ENCODE results near the gene BSCL2. TPM values are rescaled to one million over a fixed set of nuclear protein-coding genes. Genes with fewer than 3 reads are reported as not detected.
A peak's percentile ranks its signal among the peaks of the same experiment; 100 is the strongest.
"Not testable (repeated sequence)": the region's sequence is repeated elsewhere in the genome, so short reads cannot be mapped to it uniquely, and the experiment has no call there.

The BSCL2 gene
- total and polyA plus RNA-seq, 4 donors, result 30.7 to 190 (median 93.0) TPM

- Histone ChIP-seq H3K4me1 (ENCODE audit: control insufficient read depth in 5 of 5, insufficient read depth in 5 of 5, low read length in 5 of 5) (peaks cover 0 to 11% (median 0%) of the 10 kb centered on the region in 5 donors), H3K9ac (ENCODE audit: insufficient read depth in 1 of 2, low read length in 2 of 2) (no peak overlapping the region), H3K4me3 (no peak overlapping the region), H3K27me3 (ENCODE audit: control insufficient read depth in 3 of 3, insufficient read depth in 3 of 3, low read length in 2 of 3) (no peaks in the 10 kb centered on the region), H3K27ac (ENCODE audit: low read depth in 1 of 2, low read length in 1 of 2) (peak overlapping the region; percentile 41 to 77), H3K36me3 (ENCODE audit: control insufficient read depth in 4 of 4, insufficient read depth in 4 of 4, low read length in 4 of 4) (peaks cover 0 to 20% (median 11%) of the 10 kb centered on the region in 4 donors), H3K9me3 (ENCODE audit: control insufficient read depth in 4 of 4, insufficient read depth in 3 of 4, low read length in 3 of 4) (no peaks in the 10 kb centered on the region)
- DNase-seq (no peak), ATAC-seq (ENCODE audit: insufficient read depth, low FRiP score) (no peak)
- 66 to 72% methylated on average over 15 of the region's 15 CpGs for WGBS, 2 donors
- TF ChIP-seq CTCF (IDR thresholded peaks at IDR 0.05; ENCODE audit: control extremely low read depth, extremely low read depth), result no peak
These were observed 45.9 kb upstream of the BSCL2 start for GRCh38 chr11:62752994-62753735.

GRCh38 chr11:62752177-62752785, 45.1 kb upstream of the BSCL2 start:
- no peak overlapping the region for H3K27ac ChIP-seq (ENCODE audit: low read depth in 1 of 2, low read length in 1 of 2)
- no peak overlapping the region for H3K4me3 ChIP-seq
- H3K9ac ChIP-seq (ENCODE audit: insufficient read depth in 1 of 2, low read length in 2 of 2), result no peak overlapping the region
- H3K36me3 ChIP-seq (ENCODE audit: control insufficient read depth in 4 of 4, insufficient read depth in 4 of 4, low read length in 4 of 4), result peaks cover 0 to 20% (median 11%) of the 10 kb centered on the region in 4 donors
- H3K9me3 ChIP-seq (ENCODE audit: control insufficient read depth in 4 of 4, insufficient read depth in 3 of 4, low read length in 3 of 4), result no peaks in the 10 kb centered on the region
- peaks cover 0 to 11% (median 0%) of the 10 kb centered on the region in 5 donors for H3K4me1 ChIP-seq (ENCODE audit: control insufficient read depth in 5 of 5, insufficient read depth in 5 of 5, low read length in 5 of 5)
- DNase-seq (no peak), ATAC-seq (ENCODE audit: insufficient read depth, low FRiP score) (no peak)
- 94 to 95% methylated on average over 14 of the region's 14 CpGs for WGBS, 2 donors
- no peaks in the 10 kb centered on the region for H3K27me3 ChIP-seq (ENCODE audit: control insufficient read depth in 3 of 3, insufficient read depth in 3 of 3, low read length in 2 of 3)
- no peak for TF ChIP-seq CTCF (IDR thresholded peaks at IDR 0.05; ENCODE audit: control extremely low read depth, extremely low read depth)

- DNase-seq; H3K27me3 ChIP-seq (ENCODE audit: control insufficient read depth in 3 of 3, insufficient read depth in 3 of 3, low read length in 2 of 3); ATAC-seq (ENCODE audit: insufficient read depth, low FRiP score); H3K27ac ChIP-seq (ENCODE audit: low read depth in 1 of 2, low read length in 1 of 2); H3K9ac ChIP-seq (ENCODE audit: insufficient read depth in 1 of 2, low read length in 2 of 2); H3K9me3 ChIP-seq (ENCODE audit: control insufficient read depth in 4 of 4, insufficient read depth in 3 of 4, low read length in 3 of 4); H3K4me3 ChIP-seq: not testable (repeated sequence)
- Histone ChIP-seq H3K36me3 (ENCODE audit: control insufficient read depth in 4 of 4, insufficient read depth in 4 of 4, low read length in 4 of 4) (peaks cover 0 to 20% (median 13%) of the 10 kb centered on the region in 4 donors), H3K4me1 (ENCODE audit: control insufficient read depth in 5 of 5, insufficient read depth in 5 of 5, low read length in 5 of 5) (peaks cover 0 to 11% (median 0%) of the 10 kb centered on the region in 5 donors)
- 97% methylated on average over 5 of the region's 5 CpGs for WGBS, 2 donors
These were observed 42.7 kb upstream of the BSCL2 start for GRCh38 chr11:62749931-62750330.

GRCh38 chr11:62747475-62748160, 40.4 kb upstream of the BSCL2 start:
- no peak overlapping the region for H3K9ac ChIP-seq (ENCODE audit: insufficient read depth in 1 of 2, low read length in 2 of 2)
- no peak overlapping the region for H3K4me3 ChIP-seq
- no peaks in the 10 kb centered on the region for H3K9me3 ChIP-seq (ENCODE audit: control insufficient read depth in 4 of 4, insufficient read depth in 3 of 4, low read length in 3 of 4)
- no peaks in the 10 kb centered on the region for H3K4me1 ChIP-seq (ENCODE audit: control insufficient read depth in 5 of 5, insufficient read depth in 5 of 5, low read length in 5 of 5)
- DNase-seq (no peak), ATAC-seq (ENCODE audit: insufficient read depth, low FRiP score) (no peak)
- 86 to 92% methylated on average over 9 of the region's 9 CpGs for WGBS, 2 donors
- H3K36me3 ChIP-seq (ENCODE audit: control insufficient read depth in 4 of 4, insufficient read depth in 4 of 4, low read length in 4 of 4), result peaks cover 0 to 15% (median 10%) of the 10 kb centered on the region in 4 donors
- no peaks in the 10 kb centered on the region for H3K27me3 ChIP-seq (ENCODE audit: control insufficient read depth in 3 of 3, insufficient read depth in 3 of 3, low read length in 2 of 3)
- no peak overlapping the region for H3K27ac ChIP-seq (ENCODE audit: low read depth in 1 of 2, low read length in 1 of 2)
- TF ChIP-seq CTCF (IDR thresholded peaks at IDR 0.05; ENCODE audit: control extremely low read depth, extremely low read depth), result no peak
